ENCODE data around the gene PTAFR. TPM values are rescaled to one million over a fixed set of nuclear protein-coding genes. Genes with fewer than 3 reads are reported as not detected.

Gene PTAFR
- total and polyA plus RNA-seq, 2 of the 8 experiments (the other 6 are each of a cell fraction or from before 2014, with no cell fraction given): 1.2 to 4.9 TPM

DNA sequence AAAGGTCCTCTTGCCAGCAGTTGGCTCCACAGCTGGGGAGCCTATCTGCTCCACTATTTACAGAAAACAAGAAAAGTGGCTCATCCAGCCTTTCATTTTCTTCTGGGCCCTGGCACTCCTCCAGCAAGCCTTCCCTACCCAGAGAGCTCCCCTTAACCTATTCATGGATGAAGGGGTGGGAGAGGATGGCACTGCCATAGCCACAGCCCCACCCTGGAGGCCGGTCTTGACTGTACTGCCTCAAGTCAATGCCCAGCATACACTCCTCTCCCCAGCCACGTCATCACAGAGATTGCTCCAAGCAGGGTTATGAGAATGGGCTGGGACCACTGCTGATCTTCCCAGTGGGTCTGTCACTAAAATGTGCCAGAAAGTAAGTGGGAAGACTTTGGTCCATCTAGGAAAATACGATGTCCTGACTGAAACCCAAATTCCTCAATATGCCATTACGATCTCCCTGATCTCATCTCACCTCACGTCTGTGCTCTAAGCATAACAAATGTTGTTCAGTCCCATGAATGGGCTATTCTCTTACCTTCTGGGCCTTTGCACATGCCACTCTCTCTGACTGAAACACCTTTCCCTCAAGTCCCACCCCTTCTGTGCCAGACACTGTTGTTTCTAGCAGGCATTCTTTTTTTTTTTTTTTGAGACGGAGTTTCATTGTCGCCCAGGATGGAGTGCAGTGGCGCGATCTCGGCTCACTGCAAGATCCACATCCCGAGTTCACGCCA, 21.4 kb upstream of the PTAFR start:
- H4K5ac ChIP-seq (ENCODE audit: insufficient read length, low read depth, low read length): no peak overlapping the region
- H3K18ac ChIP-seq (ENCODE audit: extremely low read depth, low read length): no peak overlapping the region
- no peak overlapping the region for H3K4me3 ChIP-seq (ENCODE audit: extremely low read depth in 1 of 4, insufficient read depth in 2 of 4, low read depth in 3 of 4, low read length in 4 of 4)
- peak overlapping the region; percentile 76 for H4K91ac ChIP-seq (replicated peaks; ENCODE audit: insufficient read length, low read length)
- no peak overlapping the region for H2BK15ac ChIP-seq (ENCODE audit: low read length)
- H3K23me2 ChIP-seq (ENCODE audit: low read depth, low read length): peaks cover 5% of the 10 kb centered on the region; the same call in 1 of the 2 replicates
- H3K4me2 ChIP-seq (ENCODE audit: insufficient read depth in 1 of 2, low read depth in 2 of 2, low read length in 2 of 2): no peak overlapping the region; a peak in 1 of 4 replicates
- no peak overlapping the region for H3K23ac ChIP-seq (ENCODE audit: insufficient read length)
- no peaks in the 10 kb centered on the region for H3K9me3 ChIP-seq (ENCODE audit: insufficient read depth in 2 of 2, low read depth in 1 of 2, low read length in 1 of 2)
- peaks cover 13 to 35% (median 23%) of the 10 kb centered on the region in 4 experiments for H3K36me3 ChIP-seq (ENCODE audit: control insufficient read depth in 2 of 4, insufficient read depth in 4 of 4, low read length in 3 of 4)
- no peak overlapping the region for H2AK5ac ChIP-seq (ENCODE audit: low read depth, low read length)
- no peak overlapping the region for H3K56ac ChIP-seq (replicated peaks; ENCODE audit: insufficient read length, low read depth, low read length)
- CTCF ChIA-PET (ENCODE audit: partially characterized antibody): interaction anchor here (1.0 to 1.9 kb wide), 2 partner anchors 9 to 11 kb away, joined by 5 to 6 read pairs; no protein-coding TSS in a partner anchor
- no peak overlapping the region for H4K8ac ChIP-seq (ENCODE audit: extremely low read depth, insufficient read depth, low read length)
- no peak overlapping the region for H2AFZ ChIP-seq (ENCODE audit: low read length)
- H4K20me1 ChIP-seq (replicated peaks in 1 of 2; ENCODE audit: control insufficient read depth in 1 of 2, insufficient read depth in 2 of 2, low read length in 2 of 2): no peaks in the 10 kb centered on the region
- no peak overlapping the region for H2BK120ac ChIP-seq (replicated peaks; ENCODE audit: low read depth, low read length)
- no peak overlapping the region for H2BK20ac ChIP-seq (ENCODE audit: low read length)
- H3K14ac ChIP-seq (ENCODE audit: insufficient read length): no peak overlapping the region
- no peaks in the 10 kb centered on the region for H3K27me3 ChIP-seq (replicated peaks in 1 of 4; ENCODE audit: control insufficient read depth in 3 of 4, extremely low read depth in 1 of 4, insufficient read depth in 3 of 4, low read length in 3 of 4)
- H3K27ac ChIP-seq (ENCODE audit: low read depth, low read length): no peak overlapping the region
- no peak overlapping the region for H3K9ac ChIP-seq (replicated peaks in 1 of 4; ENCODE audit: extremely low read depth in 1 of 4, low read depth in 3 of 4, low read length in 3 of 4)
- H3K79me2 ChIP-seq (ENCODE audit: control insufficient read depth in 1 of 2, insufficient read depth in 2 of 2, low read length in 2 of 2): no peaks in the 10 kb centered on the region
- no peak overlapping the region for H2BK5ac ChIP-seq (ENCODE audit: low read depth, low read length)
- peaks cover 11 to 34% (median 22%) of the 10 kb centered on the region in 4 experiments for H3K4me1 ChIP-seq (replicated peaks in 1 of 4; ENCODE audit: control insufficient read depth in 3 of 4, insufficient read depth in 4 of 4, low read length in 3 of 4)
- DNase-seq (ENCODE audit: low read depth in 1 of 2, low spot score in 2 of 2): no peak
- H2BK12ac ChIP-seq (ENCODE audit: low read depth, low read length): no peak overlapping the region
- WGBS, 2 experiments (ENCODE audit: extremely low coverage in 1 of 2, insufficient coverage in 1 of 2, insufficient read length in 1 of 2, insufficient replicate concordance in 2 of 2, low coverage in 1 of 2, low lambda C conversion rate in 2 of 2, missing lambda C conversion rate in 1 of 2): 88% methylated on average over 7 of the region's 12 CpGs; no CpG with 5 or more reads in 1 of the 2 experiments
- POLR2A ChIA-PET (ENCODE audit: partially characterized antibody): interaction anchor here (0.7 to 1.4 kb wide), 4 partner anchors 10 to 383 kb away, joined by 3 read pairs; no protein-coding TSS in a partner anchor
- no peak for FAIRE-seq
- H3K4ac ChIP-seq (replicated peaks; ENCODE audit: insufficient read length, low read depth, low read length): no peak overlapping the region
- no peaks in the 10 kb centered on the region; the same call in 1 of the 2 replicates for H3K79me1 ChIP-seq (ENCODE audit: low read depth, low read length)
- TF ChIP-seq CTBP2 (IDR thresholded peaks at IDR 0.05; ENCODE audit: borderline replicate concordance, insufficient read depth, insufficient read length, low read length) (no peak), RXRA (IDR thresholded peaks at IDR 0.05; ENCODE audit: insufficient read depth, low read depth, low read length) (no peak), CHD2 (IDR thresholded peaks at IDR 0.05; ENCODE audit: low read length) (no peak), SIN3A (conservative IDR thresholded peaks at IDR 0.05 in 1 of 2, IDR thresholded peaks at IDR 0.05 in 1 of 2; ENCODE audit: low read depth in 1 of 2, low read length in 2 of 2) (no peak), CBX5 (IDR thresholded peaks at IDR 0.05; ENCODE audit: low read depth, low read length) (no peak), SAP30 (IDR thresholded peaks at IDR 0.05; ENCODE audit: insufficient read depth, insufficient replicate concordance, low read length) (no peak), SUZ12 (IDR thresholded peaks at IDR 0.05; ENCODE audit: low read length) (no peak), SRF (IDR thresholded peaks at IDR 0.05; ENCODE audit: low read depth, low read length) (no peak), POLR2AphosphoS5 (IDR thresholded peaks at IDR 0.05; ENCODE audit: low read depth, low read length) (no peak), SP4 (IDR thresholded peaks at IDR 0.05; ENCODE audit: low read length) (no peak)
- TF ChIP-seq, protein P1, sequence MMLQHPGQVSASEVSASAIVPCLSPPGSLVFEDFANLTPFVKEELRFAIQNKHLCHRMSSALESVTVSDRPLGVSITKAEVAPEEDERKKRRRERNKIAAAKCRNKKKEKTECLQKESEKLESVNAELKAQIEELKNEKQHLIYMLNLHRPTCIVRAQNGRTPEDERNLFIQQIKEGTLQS (IDR thresholded peaks at IDR 0.05; ENCODE audit: insufficient read depth, low read depth, low read length): no peak
